Mesendoderm (in vitro differentiated cells): Measurements from ENCODE around the gene ITGB1BP2.

Experiments used
- DNase-seq: peaks from one replicate; pipeline ENCODE4 v3.0.0; 2013
- H2AK5ac ChIP-seq: 2 replicates; pipeline ENCODE4 v1.6.1; 2013; ENCODE audit warnings: low read length, inconsistent platforms
- H2BK120ac ChIP-seq: 2 replicates; pipeline ENCODE4 v1.6.1; 2013; ENCODE audit warnings: low read depth, mild to moderate bottlenecking, low read length, moderate library complexity, mixed read lengths
- H2BK15ac ChIP-seq: replicated peaks from 2 replicates; pipeline ENCODE4 v1.6.1; 2013; ENCODE audit warnings: low read depth, mild to moderate bottlenecking, moderate library complexity
- H2BK5ac ChIP-seq: 2 replicates; pipeline ENCODE4 v1.6.1; 2013; ENCODE audit warnings: low read length, inconsistent platforms
- H3K18ac ChIP-seq: 2 replicates; pipeline ENCODE4 v1.6.1; 2013; ENCODE audit warnings: mild to moderate bottlenecking, low read length, mixed read lengths
- H3K23ac ChIP-seq: one replicate; pipeline ENCODE4 v1.6.1; 2013; ENCODE audit warnings: low read length
- H3K27ac ChIP-seq: 2 replicates; pipeline ENCODE4 v1.5.1; 2013; ENCODE audit warnings: low read depth, mild to moderate bottlenecking, inconsistent platforms, low read length, moderate library complexity
- H3K27me3 ChIP-seq: 2 replicates; pipeline ENCODE4 v1.6.1; 2013; ENCODE audit warnings: low read length, control low read depth, mild to moderate bottlenecking, inconsistent platforms; ENCODE audit not compliant: insufficient read depth, poor library complexity
- H3K36me3 ChIP-seq: 2 replicates; pipeline ENCODE4 v1.6.1; 2013; ENCODE audit warnings: low read length, inconsistent platforms; ENCODE audit not compliant: control insufficient read depth, insufficient read depth
- H3K4ac ChIP-seq: one replicate; pipeline ENCODE4 v1.6.1; 2013; ENCODE audit warnings: low read depth, mild to moderate bottlenecking, low read length, moderate library complexity
- H3K4me1 ChIP-seq: 2 replicates; pipeline ENCODE4 v1.6.1; 2013; ENCODE audit warnings: low read depth, low read length, inconsistent platforms; ENCODE audit not compliant: control insufficient read depth
- H3K4me2 ChIP-seq: 2 replicates; pipeline ENCODE4 v1.6.1; 2013; ENCODE audit warnings: low read length
- H3K4me3 ChIP-seq: 2 replicates; pipeline ENCODE4 v1.5.1; 2013; ENCODE audit warnings: mild to moderate bottlenecking, low read length
- H3K56ac ChIP-seq: one replicate; pipeline ENCODE4 v1.6.1; 2013; ENCODE audit warnings: low read length
- H3K79me1 ChIP-seq: 2 replicates; pipeline ENCODE4 v1.6.1; 2013; ENCODE audit warnings: low read length, inconsistent platforms
- H3K79me2 ChIP-seq: 2 replicates; pipeline ENCODE4 v1.6.1; 2013; ENCODE audit warnings: mild to moderate bottlenecking, low read length; ENCODE audit not compliant: control insufficient read depth, insufficient read depth
- H3K9ac ChIP-seq: 2 replicates; pipeline ENCODE4 v1.6.1; 2013; ENCODE audit warnings: low read length, inconsistent platforms
- H4K5ac ChIP-seq: one replicate; pipeline ENCODE4 v1.6.1; 2013; ENCODE audit warnings: low read length
- H4K8ac ChIP-seq: one replicate; pipeline ENCODE4 v1.6.1; 2013; ENCODE audit warnings: low read depth, mild to moderate bottlenecking, control low read depth, low read length, moderate library complexity
- WGBS: extraction: QIAGEN DNeasy Blood & Tissue Kit; methylation state at CpG from one replicate; pipeline ENCODE4 v1.1.7; 2013; ENCODE audit warnings: low lambda C conversion rate, missing lambda C conversion rate; ENCODE audit not compliant: insufficient coverage; ENCODE audit errors: extremely low coverage; 5-methylcytosine and 5-hydroxymethylcytosine counted together

Gene ITGB1BP2

DNA sequence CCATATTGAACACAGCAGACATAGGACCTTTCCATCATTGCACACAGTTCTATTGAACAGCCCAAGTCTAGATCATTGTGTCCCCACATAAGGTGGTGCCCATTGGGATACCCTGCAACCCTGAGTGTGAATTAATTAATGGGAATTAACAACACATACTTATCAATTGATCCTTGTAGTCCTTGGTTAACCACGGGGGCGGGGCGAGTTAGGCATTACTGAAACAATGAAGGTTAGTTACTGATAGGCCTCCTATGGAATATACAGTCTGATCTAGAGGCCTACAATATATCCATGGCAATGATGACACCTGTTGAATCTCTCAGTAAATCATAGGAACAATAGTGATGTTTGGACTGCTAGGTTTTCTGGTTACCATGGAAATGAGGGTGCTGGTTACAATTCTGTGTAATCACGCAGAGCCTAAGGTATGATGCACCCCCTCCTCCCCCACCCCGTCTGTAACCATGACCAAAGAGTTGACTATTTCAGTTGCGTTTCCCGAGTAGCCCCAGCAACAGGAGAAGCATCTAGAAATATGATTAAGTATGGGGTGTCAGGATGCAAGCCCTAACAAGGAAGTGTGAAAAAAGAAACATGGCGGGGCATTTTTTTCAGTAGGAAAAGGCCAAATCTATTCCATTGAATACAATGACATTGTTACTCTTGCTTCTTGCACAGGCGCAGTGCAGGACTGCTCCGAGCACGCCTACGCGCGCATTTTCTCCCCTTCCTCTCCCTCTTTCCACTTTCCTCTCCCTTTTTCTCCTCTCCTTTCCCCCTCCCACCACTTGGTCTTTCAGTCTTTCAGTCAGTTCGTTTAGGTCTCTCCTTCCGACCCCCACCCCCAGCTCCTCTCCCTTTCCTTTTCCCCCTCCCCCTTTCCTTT, 18.8 kb upstream of the ITGB1BP2 start:
- H2BK120ac ChIP-seq: no peak overlapping the region
- no peak overlapping the region for H4K5ac ChIP-seq
- H3K4me1 ChIP-seq: no peaks in the 10 kb centered on the region
- H3K4ac ChIP-seq: peak overlapping the region; percentile 55
- H3K79me1 ChIP-seq: no peaks in the 10 kb centered on the region
- H3K4me3 ChIP-seq: no peak overlapping the region
- peak overlapping the region; percentile 84 for H3K27ac ChIP-seq
- DNase-seq: peak; percentile 57
- H3K18ac ChIP-seq: peak overlapping the region; percentile 77
- H3K9ac ChIP-seq: peak overlapping the region; percentile 66
- H3K23ac ChIP-seq: no peak overlapping the region
- no peak overlapping the region for H4K8ac ChIP-seq
- WGBS: no CpG with 5 or more reads among the region's 16 CpGs
- peak overlapping the region; percentile 42 for H3K4me2 ChIP-seq
- no peaks in the 10 kb centered on the region for H3K36me3 ChIP-seq
- peak overlapping the region; percentile 74 for H2BK15ac ChIP-seq
- peak overlapping the region; percentile 86 for H3K56ac ChIP-seq
- H2BK5ac ChIP-seq: peak overlapping the region; percentile 67
- H2AK5ac ChIP-seq: no peak overlapping the region
- H3K27me3 ChIP-seq: no peaks in the 10 kb centered on the region
- H3K79me2 ChIP-seq: peaks cover 34% of the 10 kb centered on the region

DNA sequence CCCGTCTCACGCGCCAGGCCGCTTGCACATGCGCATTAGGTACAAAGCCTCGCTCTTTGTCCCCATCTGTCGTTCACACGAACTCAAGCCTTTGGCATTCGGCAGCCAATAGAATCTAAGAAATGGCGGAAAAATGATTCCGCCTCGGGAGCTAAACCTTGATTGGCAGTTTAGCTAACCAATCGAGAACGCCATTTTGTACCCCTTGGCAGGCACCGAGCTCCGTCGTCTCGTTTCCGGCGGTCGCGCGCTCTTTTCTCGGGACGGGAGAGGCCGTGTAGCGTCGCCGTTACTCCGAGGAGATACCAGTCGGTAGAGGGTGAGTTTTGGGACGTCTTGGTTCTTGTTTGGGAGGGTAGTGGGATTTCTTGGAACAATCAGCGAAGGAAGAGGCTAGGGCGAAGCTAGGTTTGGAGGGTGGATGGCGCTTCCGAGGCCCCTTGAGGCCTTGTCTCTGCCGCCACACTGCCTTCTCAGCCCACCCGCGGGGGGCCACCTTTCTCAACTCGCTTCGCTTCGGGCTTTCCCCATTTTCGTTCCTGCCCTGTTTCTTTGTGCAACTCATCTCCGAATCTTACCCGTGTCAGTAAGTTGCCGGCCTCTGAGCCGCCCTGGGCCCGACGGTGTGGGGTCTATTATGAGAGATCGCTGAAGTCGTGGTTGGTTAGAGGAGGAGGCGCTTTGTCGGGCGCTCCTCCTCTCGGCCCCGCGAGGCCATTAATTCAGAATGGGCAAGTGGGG, 18.0 kb upstream of the ITGB1BP2 start, which contains the start of gene NONO:
Gene NONO (plus strand): TSS at position 233 of the 741 bp plus-strand sequence. CDS start 7,003 bp downstream, outside the sequence.
- no CpG with 5 or more reads among the region's 57 CpGs for WGBS
- Histone ChIP-seq H3K4ac (peak within 1 kb of the TSS; percentile 55), H3K36me3 (no peaks in the 10 kb centered on the region), H4K8ac (no peak within 1 kb of the TSS), H2BK15ac (peak within 1 kb of the TSS; percentile 74), H3K18ac (peak within 1 kb of the TSS; percentile 95), H3K79me1 (no peaks in the 10 kb centered on the region), H2AK5ac (no peak within 1 kb of the TSS), H3K27ac (peak within 1 kb of the TSS; percentile 93), H3K27me3 (no peaks in the 10 kb centered on the region), H3K9ac (peak within 1 kb of the TSS; percentile 96), H4K5ac (no peak within 1 kb of the TSS), H3K23ac (no peak within 1 kb of the TSS), H2BK5ac (peak within 1 kb of the TSS; percentile 67), H3K4me2 (peak within 1 kb of the TSS; percentile 42), H2BK120ac (no peak within 1 kb of the TSS), H3K56ac (peak within 1 kb of the TSS; percentile 96), H3K4me3 (peak within 1 kb of the TSS; percentile 93), H3K79me2 (peaks cover 40% of the 10 kb centered on the region), H3K4me1 (no peaks in the 10 kb centered on the region)
- peak; percentile 99 for DNase-seq

DNA sequence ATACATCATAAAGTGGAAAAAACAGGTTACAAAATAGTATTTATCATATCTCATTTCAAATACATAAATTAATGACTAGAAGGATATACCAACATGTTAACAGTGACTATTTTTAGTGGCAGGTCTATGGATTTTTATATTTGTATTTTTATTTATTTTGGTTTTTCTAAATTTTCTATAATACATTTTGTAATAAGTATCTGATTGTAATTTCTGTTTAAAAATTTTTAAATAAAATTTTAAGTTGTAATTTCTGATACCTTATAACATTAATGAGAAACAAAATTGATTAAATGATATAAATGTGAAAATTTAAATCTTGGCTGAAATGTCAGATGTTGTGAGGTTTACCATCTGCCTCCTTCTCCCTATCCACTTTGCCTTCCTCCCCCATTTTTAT, 15.6 kb upstream of the ITGB1BP2 start:
- Histone ChIP-seq H3K23ac (no peak overlapping the region), H3K27ac (no peak overlapping the region), H3K79me2 (peaks cover 46% of the 10 kb centered on the region), H2BK5ac (no peak overlapping the region), H2AK5ac (no peak overlapping the region), H3K4me3 (no peak overlapping the region), H3K79me1 (no peaks in the 10 kb centered on the region), H4K5ac (no peak overlapping the region), H2BK15ac (no peak overlapping the region), H3K18ac (no peak overlapping the region), H3K36me3 (no peaks in the 10 kb centered on the region), H4K8ac (no peak overlapping the region), H3K4me2 (no peak overlapping the region), H3K4me1 (no peaks in the 10 kb centered on the region), H3K4ac (no peak overlapping the region), H3K56ac (no peak overlapping the region), H3K9ac (peak overlapping the region; percentile 40), H2BK120ac (no peak overlapping the region), H3K27me3 (no peaks in the 10 kb centered on the region)
- no peak for DNase-seq

DNA sequence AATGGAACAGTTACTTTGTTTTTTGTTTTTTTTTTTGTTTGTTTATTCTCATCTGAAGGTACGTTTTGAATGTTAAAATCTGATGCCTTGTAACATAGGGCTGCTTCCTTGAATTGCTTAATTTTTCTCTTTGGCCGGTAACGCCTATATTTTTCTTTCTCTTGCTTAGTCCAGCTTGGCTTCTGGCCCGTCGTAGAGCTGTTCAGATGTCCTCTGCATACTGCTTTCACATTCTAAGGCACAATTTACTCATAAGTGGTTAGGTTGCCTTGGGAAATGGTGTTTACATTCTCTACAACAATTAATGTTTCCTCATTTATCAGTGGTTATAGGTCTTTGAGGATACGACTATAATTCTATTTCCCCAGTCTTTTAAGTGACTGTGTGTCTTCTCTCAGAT, 10.2 kb upstream of the ITGB1BP2 start:
- no peaks in the 10 kb centered on the region for H3K4me1 ChIP-seq
- H2BK5ac ChIP-seq: no peak overlapping the region
- no CpG with 5 or more reads among the region's 6 CpGs for WGBS
- no peak overlapping the region for H4K5ac ChIP-seq
- H2AK5ac ChIP-seq: no peak overlapping the region
- H2BK15ac ChIP-seq: no peak overlapping the region
- no peak overlapping the region for H3K4me2 ChIP-seq
- H3K27me3 ChIP-seq: no peaks in the 10 kb centered on the region
- H3K56ac ChIP-seq: no peak overlapping the region
- H3K9ac ChIP-seq: no peak overlapping the region
- no peak overlapping the region for H3K27ac ChIP-seq
- DNase-seq: no peak
- H2BK120ac ChIP-seq: no peak overlapping the region
- H3K23ac ChIP-seq: no peak overlapping the region
- no peaks in the 10 kb centered on the region for H3K79me1 ChIP-seq
- H3K4me3 ChIP-seq: no peak overlapping the region
- peaks cover 2% of the 10 kb centered on the region for H3K36me3 ChIP-seq
- peaks cover 24% of the 10 kb centered on the region for H3K79me2 ChIP-seq
- no peak overlapping the region for H4K8ac ChIP-seq
- no peak overlapping the region for H3K4ac ChIP-seq
- H3K18ac ChIP-seq: no peak overlapping the region

DNA sequence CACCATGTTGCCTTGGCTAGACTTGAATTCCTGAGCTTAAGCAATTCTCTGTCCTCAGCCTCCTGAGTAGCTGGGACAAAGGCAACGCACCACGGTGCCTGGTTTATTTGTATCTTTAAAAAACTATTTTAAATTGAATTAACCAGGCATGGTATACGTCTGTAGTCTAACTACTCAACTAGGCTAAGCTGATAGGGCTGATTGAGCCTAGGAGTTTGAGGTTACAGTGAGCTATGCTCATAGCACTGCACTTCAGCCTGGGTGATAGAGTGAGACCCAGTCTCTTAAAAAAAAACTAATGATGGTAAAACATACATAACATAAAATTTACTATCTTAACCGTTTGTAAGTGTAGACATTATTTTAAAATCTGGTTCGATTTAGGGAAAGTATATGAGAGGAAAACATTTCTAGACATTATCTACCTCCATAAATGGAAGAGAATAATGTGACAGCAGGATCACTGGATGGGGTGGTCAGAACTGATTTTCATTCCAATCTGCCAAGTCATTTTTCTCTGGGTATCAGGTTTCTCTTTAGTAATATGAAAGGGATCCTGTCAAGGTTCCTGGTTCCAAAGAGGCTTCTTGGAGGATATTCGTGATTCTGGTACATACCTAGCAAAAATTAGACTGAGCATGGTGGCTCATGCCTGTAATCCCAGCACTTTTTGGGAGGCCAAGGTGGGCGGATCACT, 8.7 kb upstream of the ITGB1BP2 start:
- Histone ChIP-seq H2BK120ac (no peak overlapping the region), H3K27ac (no peak overlapping the region), H3K4me3 (no peak overlapping the region), H3K36me3 (peaks cover 6% of the 10 kb centered on the region), H3K23ac (no peak overlapping the region), H3K18ac (no peak overlapping the region), H3K4me2 (no peak overlapping the region), H2BK15ac (no peak overlapping the region), H3K79me1 (no peaks in the 10 kb centered on the region), H2BK5ac (no peak overlapping the region), H3K56ac (no peak overlapping the region), H4K5ac (no peak overlapping the region), H3K4ac (no peak overlapping the region), H3K27me3 (no peaks in the 10 kb centered on the region), H3K4me1 (no peaks in the 10 kb centered on the region), H3K9ac (no peak overlapping the region), H3K79me2 (peaks cover 13% of the 10 kb centered on the region), H2AK5ac (no peak overlapping the region), H4K8ac (no peak overlapping the region)
- DNase-seq: no peak
- no CpG with 5 or more reads among the region's 7 CpGs for WGBS
